ENCODE data around the gene MGP.

The MGP gene

DNA sequence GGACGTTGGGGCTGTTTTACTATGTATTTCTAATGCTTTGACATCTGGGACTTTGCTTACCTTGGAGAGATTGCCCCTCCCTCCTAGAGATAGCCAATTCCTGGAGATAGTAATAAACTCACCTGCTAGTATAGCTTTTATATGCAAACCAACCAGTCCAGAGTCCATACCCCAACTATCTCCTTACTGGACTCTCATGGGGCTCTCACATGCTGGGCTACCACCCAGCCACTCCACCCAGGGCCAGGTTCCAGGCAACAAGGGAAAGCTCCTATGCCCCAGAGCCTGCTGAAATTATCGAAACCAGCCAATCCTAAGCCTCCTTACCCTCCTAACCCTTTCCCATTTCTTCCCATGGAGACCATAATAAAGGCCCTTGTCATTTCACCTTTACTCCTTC is 25.5 kb upstream of the MGP start:
- no peak overlapping the region for H3K27ac ChIP-seq (ENCODE audit: poor library complexity, severe bottlenecking)
- no peaks in the 10 kb centered on the region for H3K36me3 ChIP-seq (ENCODE audit: low read depth)
- ATAC-seq (ENCODE audit: low read depth) = no peak
- no peak for DNase-seq (ENCODE audit: low spot score)
- TF ChIP-seq, protein P1, sequence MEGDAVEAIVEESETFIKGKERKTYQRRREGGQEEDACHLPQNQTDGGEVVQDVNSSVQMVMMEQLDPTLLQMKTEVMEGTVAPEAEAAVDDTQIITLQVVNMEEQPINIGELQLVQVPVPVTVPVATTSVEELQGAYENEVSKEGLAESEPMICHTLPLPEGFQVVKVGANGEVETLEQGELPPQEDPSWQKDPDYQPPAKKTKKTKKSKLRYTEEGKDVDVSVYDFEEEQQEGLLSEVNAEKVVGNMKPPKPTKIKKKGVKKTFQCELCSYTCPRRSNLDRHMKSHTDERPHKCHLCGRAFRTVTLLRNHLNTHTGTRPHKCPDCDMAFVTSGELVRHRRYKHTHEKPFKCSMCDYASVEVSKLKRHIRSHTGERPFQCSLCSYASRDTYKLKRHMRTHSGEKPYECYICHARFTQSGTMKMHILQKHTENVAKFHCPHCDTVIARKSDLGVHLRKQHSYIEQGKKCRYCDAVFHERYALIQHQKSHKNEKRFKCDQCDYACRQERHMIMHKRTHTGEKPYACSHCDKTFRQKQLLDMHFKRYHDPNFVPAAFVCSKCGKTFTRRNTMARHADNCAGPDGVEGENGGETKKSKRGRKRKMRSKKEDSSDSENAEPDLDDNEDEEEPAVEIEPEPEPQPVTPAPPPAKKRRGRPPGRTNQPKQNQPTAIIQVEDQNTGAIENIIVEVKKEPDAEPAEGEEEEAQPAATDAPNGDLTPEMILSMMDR (IDR thresholded peaks at IDR 0.05; ENCODE audit: poor library complexity, severe bottlenecking) = no peak
- peaks cover 5% of the 10 kb centered on the region for H3K4me1 ChIP-seq (ENCODE audit: insufficient read depth, poor library complexity, severe bottlenecking)
- no peaks in the 10 kb centered on the region for H3K27me3 ChIP-seq (ENCODE audit: insufficient read depth, poor library complexity, severe bottlenecking)
- no peak overlapping the region for H3K4me3 ChIP-seq (ENCODE audit: severe bottlenecking)
- no peaks in the 10 kb centered on the region for H3K9me3 ChIP-seq (ENCODE audit: severe bottlenecking)

DNA sequence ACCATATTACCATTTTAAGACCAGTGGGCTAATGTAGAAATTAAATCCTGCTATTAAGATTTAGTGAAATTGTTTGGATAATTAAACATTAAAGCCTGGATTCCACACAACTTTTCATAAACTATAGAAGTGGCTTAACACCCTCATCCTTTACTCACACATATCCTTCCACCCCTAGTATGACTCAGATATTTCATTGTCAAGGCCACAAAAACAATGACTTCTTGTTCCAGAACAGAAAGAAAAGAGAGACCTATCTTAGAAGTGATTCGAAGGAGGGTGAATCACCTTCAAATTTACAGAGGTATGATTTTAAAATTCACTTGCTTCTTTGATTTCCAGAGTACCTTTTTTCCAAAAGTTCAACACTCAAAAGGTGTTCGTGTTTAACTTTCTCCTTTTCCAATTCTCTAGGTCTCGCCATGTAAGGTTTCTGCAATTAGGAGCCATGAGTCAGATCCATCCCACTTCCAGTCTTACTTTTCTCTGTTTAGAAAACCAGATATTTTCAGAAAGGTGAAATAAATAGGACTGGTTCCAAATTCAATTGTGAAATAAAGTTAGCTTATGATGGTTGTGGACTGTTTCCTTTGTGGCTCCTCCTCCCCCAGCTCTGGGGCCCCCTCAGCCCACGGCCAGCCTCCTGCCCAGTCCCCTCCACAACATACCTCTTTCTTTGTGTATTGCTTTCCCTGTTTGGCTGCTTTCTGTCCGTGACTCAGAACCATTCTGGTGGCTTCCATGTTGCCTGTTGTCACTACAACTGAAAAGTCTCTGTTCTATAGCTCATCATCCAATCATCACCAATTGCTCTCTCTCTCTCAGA is 24.6 kb upstream of the MGP start:
- peaks cover 5% of the 10 kb centered on the region for H3K4me1 ChIP-seq (ENCODE audit: insufficient read depth, poor library complexity, severe bottlenecking)
- H3K27me3 ChIP-seq (ENCODE audit: insufficient read depth, poor library complexity, severe bottlenecking) = no peaks in the 10 kb centered on the region
- DNase-seq (ENCODE audit: low spot score) (no peak), ATAC-seq (ENCODE audit: low read depth) (peak; percentile 51; the same call in 2 of the 3 replicates)
- peak overlapping the region; percentile 52 for H3K27ac ChIP-seq (ENCODE audit: poor library complexity, severe bottlenecking)
- H3K36me3 ChIP-seq (ENCODE audit: low read depth) = no peaks in the 10 kb centered on the region
- no peak overlapping the region for H3K4me3 ChIP-seq (ENCODE audit: severe bottlenecking)
- TF ChIP-seq, protein P1 (IDR thresholded peaks at IDR 0.05; ENCODE audit: poor library complexity, severe bottlenecking) = no peak
- no peaks in the 10 kb centered on the region for H3K9me3 ChIP-seq (ENCODE audit: severe bottlenecking)

DNA sequence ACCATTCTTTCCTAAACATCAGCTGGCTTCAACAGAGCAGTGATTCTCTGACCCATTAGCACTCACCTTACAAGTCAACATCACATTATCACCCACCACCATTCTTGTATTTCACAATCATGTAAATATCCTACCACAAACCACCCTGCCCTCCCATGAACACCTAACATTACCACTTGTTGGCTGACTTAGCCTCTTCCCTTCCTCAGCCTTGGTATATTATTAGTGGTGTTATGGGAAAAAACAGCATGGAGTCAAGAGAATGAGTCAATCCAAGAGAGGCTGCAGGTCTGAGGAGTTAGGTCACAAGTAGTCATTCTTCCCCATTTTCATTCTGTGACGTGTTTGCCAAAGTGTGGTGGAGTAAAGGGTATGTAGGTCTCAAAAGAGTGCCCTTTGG is 22.3 kb upstream of the MGP start:
- ATAC-seq (ENCODE audit: low read depth) (no peak), DNase-seq (ENCODE audit: low spot score) (no peak)
- peaks cover 5% of the 10 kb centered on the region for H3K4me1 ChIP-seq (ENCODE audit: insufficient read depth, poor library complexity, severe bottlenecking)
- H3K27me3 ChIP-seq (ENCODE audit: insufficient read depth, poor library complexity, severe bottlenecking) = no peaks in the 10 kb centered on the region
- no peak overlapping the region for H3K27ac ChIP-seq (ENCODE audit: poor library complexity, severe bottlenecking)
- H3K4me3 ChIP-seq (ENCODE audit: severe bottlenecking) = no peak overlapping the region
- no peaks in the 10 kb centered on the region for H3K9me3 ChIP-seq (ENCODE audit: severe bottlenecking)
- TF ChIP-seq, protein P1 (IDR thresholded peaks at IDR 0.05; ENCODE audit: poor library complexity, severe bottlenecking) = no peak
- no peaks in the 10 kb centered on the region for H3K36me3 ChIP-seq (ENCODE audit: low read depth)

DNA sequence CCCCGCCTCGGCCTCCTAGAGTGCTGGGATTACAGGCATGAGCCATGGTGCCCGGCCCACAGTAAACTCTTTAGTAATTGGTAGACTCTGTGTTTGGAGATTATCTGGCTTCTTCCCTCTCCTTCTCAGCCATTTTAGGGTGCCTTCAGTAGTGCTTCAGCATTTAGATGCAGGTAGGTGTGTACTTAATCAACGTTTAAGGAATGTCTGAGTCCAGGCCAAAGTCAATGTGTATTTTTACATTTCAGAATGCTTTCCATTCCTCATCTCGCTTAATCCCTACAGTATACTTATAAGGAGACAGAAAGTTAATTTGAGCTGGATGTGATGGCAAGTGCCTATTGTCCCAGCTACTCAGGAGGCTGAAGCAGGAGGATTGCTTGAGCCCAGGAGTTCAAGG is 20.5 kb upstream of the MGP start:
- TF ChIP-seq, protein P1 (IDR thresholded peaks at IDR 0.05; ENCODE audit: poor library complexity, severe bottlenecking) = no peak
- H3K36me3 ChIP-seq (ENCODE audit: low read depth) = no peaks in the 10 kb centered on the region

More for the DNA sequence above, 20.5 kb upstream of the MGP start:
- Histone ChIP-seq H3K4me3 (ENCODE audit: severe bottlenecking) (no peak overlapping the region), H3K27me3 (ENCODE audit: insufficient read depth, poor library complexity, severe bottlenecking) (no peaks in the 10 kb centered on the region), H3K9me3 (ENCODE audit: severe bottlenecking) (no peaks in the 10 kb centered on the region), H3K4me1 (ENCODE audit: insufficient read depth, poor library complexity, severe bottlenecking) (peaks cover 5% of the 10 kb centered on the region), H3K27ac (ENCODE audit: poor library complexity, severe bottlenecking) (no peak overlapping the region)
- ATAC-seq (ENCODE audit: low read depth) (no peak), DNase-seq (ENCODE audit: low spot score) (no peak)

Measured in RWPE2 (cell line).